Right atrium auricular region (tissue), 2 donors: ENCODE measurements around the gene ABCA5. TPM values are rescaled to one million over a fixed set of nuclear protein-coding genes. Genes with fewer than 3 reads are reported as not detected.

ENCODE experiments used
- DNase-seq: peaks from one replicate; pipeline ENCODE4 v3.0.0-alpha.2; 2019; ENCODE audit warnings: low spot score
- H3K27ac ChIP-seq, 2 donors: fragments of 200-600 bp; sonication (generic); 1 replicate in 1 of 2; 2 replicates in 1 of 2; pipeline ENCODE4 v1.5.1; 2016 to 2019
- H3K27me3 ChIP-seq, 2 donors: fragments of 200-600 bp; sonication (generic); one replicate each; pipeline versions ENCODE4 v1.5.1 to v1.6.0; 2017 to 2019
- H3K36me3 ChIP-seq: fragments of 200-600 bp; sonication (generic); one replicate; pipeline ENCODE4 v1.5.1; 2016
- H3K4me1 ChIP-seq, 2 donors: fragments of 200-600 bp; sonication (generic); one replicate each; pipeline versions ENCODE4 v1.5.1 to v1.6.0; 2017 to 2019
- H3K4me3 ChIP-seq, 2 donors: fragments of 200-600 bp; sonication (generic); 1 replicate in 1 of 2; 2 replicates in 1 of 2; pipeline ENCODE4 v1.5.1; 2017 to 2019; ENCODE audit warnings: mild to moderate bottlenecking in 1 of 2, moderate library complexity in 1 of 2
- H3K9me3 ChIP-seq, 2 donors: fragments of 200-600 bp; sonication (generic); one replicate each; pipeline ENCODE4 v1.5.1; 2019
- CTCF ChIP-seq, 2 donors: fragments of 200-600 bp; sonication (generic); IDR thresholded peaks; one replicate each; pipeline ENCODE4 v1.5.1; 2019; ENCODE audit warnings: antibody characterized with exemption in 2 of 2
- total RNA-seq, 2 donors: library from RNA; depleted of rRNA; stranded (reverse); fragments of >200 nt; gene quantifications; one replicate each; pipeline ENCODE4 v1.1.0, GENCODE V29; 2016

Gene ABCA5
- total RNA-seq, 2 donors from 2014 or later, result 10.3 to 19.7 TPM

GRCh38 chr17:69350911-69351310, 24.0 kb upstream of the ABCA5 start:
- Histone ChIP-seq H3K27me3 (no peaks in the 10 kb centered on the region), H3K36me3 (no peaks in the 10 kb centered on the region), H3K4me1 (no peaks in the 10 kb centered on the region), H3K27ac (no peak overlapping the region), H3K4me3 (no peak overlapping the region), H3K9me3 (no peaks in the 10 kb centered on the region)
- no peak for TF ChIP-seq CTCF (IDR thresholded peaks at IDR 0.05)
- no peak for DNase-seq

GRCh38 chr17:69348429-69348828, 21.5 kb upstream of the ABCA5 start:
- TF ChIP-seq CTCF (IDR thresholded peaks at IDR 0.05), result no peak
- Histone ChIP-seq H3K27me3 (no peaks in the 10 kb centered on the region), H3K36me3 (no peaks in the 10 kb centered on the region), H3K4me3 (no peak overlapping the region), H3K27ac (no peak overlapping the region), H3K4me1 (no peaks in the 10 kb centered on the region), H3K9me3 (no peaks in the 10 kb centered on the region)
- no peak for DNase-seq

- Histone ChIP-seq H3K27me3 (no peaks in the 10 kb centered on the region), H3K4me1 (no peaks in the 10 kb centered on the region), H3K9me3 (no peaks in the 10 kb centered on the region), H3K4me3 (no peak overlapping the region), H3K36me3 (no peaks in the 10 kb centered on the region), H3K27ac (no peak overlapping the region)
- DNase-seq, result no peak
- TF ChIP-seq CTCF (IDR thresholded peaks at IDR 0.05), result no peak
Observed at GRCh38 chr17:69346766-69347165, 19.8 kb upstream of the ABCA5 start.

GRCh38 chr17:69344939-69345338, 18.0 kb upstream of the ABCA5 start:
- no peak overlapping the region for H3K4me3 ChIP-seq
- DNase-seq, result no peak
- no peak overlapping the region for H3K27ac ChIP-seq
- no peaks in the 10 kb centered on the region for H3K27me3 ChIP-seq
- TF ChIP-seq CTCF (IDR thresholded peaks at IDR 0.05), result no peak
- no peaks in the 10 kb centered on the region for H3K36me3 ChIP-seq
- H3K4me1 ChIP-seq, result no peaks in the 10 kb centered on the region
- H3K9me3 ChIP-seq, result no peaks in the 10 kb centered on the region

- no peak for TF ChIP-seq CTCF (IDR thresholded peaks at IDR 0.05)
- Histone ChIP-seq H3K4me1 (no peaks in the 10 kb centered on the region), H3K36me3 (no peaks in the 10 kb centered on the region), H3K27me3 (no peaks in the 10 kb centered on the region), H3K9me3 (no peaks in the 10 kb centered on the region), H3K27ac (no peak overlapping the region), H3K4me3 (no peak overlapping the region)
- DNase-seq, result no peak
Observed at GRCh38 chr17:69342896-69343644, 16.1 kb upstream of the ABCA5 start.

- H3K36me3 ChIP-seq, result no peaks in the 10 kb centered on the region
- TF ChIP-seq CTCF (IDR thresholded peaks at IDR 0.05), result no peak
- H3K4me3 ChIP-seq, result no peak overlapping the region
- H3K27ac ChIP-seq, result no peak overlapping the region
- H3K4me1 ChIP-seq, result no peaks in the 10 kb centered on the region
- peaks cover 0 to 7% of the 10 kb centered on the region in 2 donors for H3K9me3 ChIP-seq
- H3K27me3 ChIP-seq, result no peaks in the 10 kb centered on the region
- no peak for DNase-seq
Observed at GRCh38 chr17:69339937-69340336, 13.0 kb upstream of the ABCA5 start.
